HG02763 (cell line): ENCODE data around the gene ARHGAP24.

Source experiments
- ATAC-seq: cut with Tn5 transposase; IDR thresholded peaks from one replicate; pipeline ENCODE4 v1.9.1; 2021; ENCODE audit warnings: mild to moderate bottlenecking, moderate library complexity; ENCODE audit not compliant: unreplicated experiment

The ARHGAP24 gene

GRCh38 chr4:85474818-85475630, at the start of gene ARHGAP24:
ARHGAP24 (plus strand) TSS chr4:85475150.
- ATAC-seq: peak; percentile 91

GRCh38 chr4:85426366-85426765, 48.6 kb upstream of the ARHGAP24 start:
- ATAC-seq: no peak

GRCh38 chr4:85427123-85427522, 47.8 kb upstream of the ARHGAP24 start:
- no peak for ATAC-seq

- ATAC-seq: no peak
These were observed 44.7 kb upstream of the ARHGAP24 start for GRCh38 chr4:85430226-85430625.

- no peak for ATAC-seq
These were observed 44.3 kb upstream of the ARHGAP24 start for GRCh38 chr4:85430697-85431096.

GRCh38 chr4:85431156-85431555, 43.8 kb upstream of the ARHGAP24 start:
- ATAC-seq: no peak

GRCh38 chr4:85431881-85432485, 43.0 kb upstream of the ARHGAP24 start:
- no peak for ATAC-seq

- no peak for ATAC-seq
These were observed 29.8 kb upstream of the ARHGAP24 start for GRCh38 chr4:85445050-85445639.

- no peak for ATAC-seq
These were observed 28.6 kb upstream of the ARHGAP24 start for GRCh38 chr4:85446141-85446861.

- peak; percentile 63 for ATAC-seq
These were observed 25.8 kb upstream of the ARHGAP24 start for GRCh38 chr4:85448906-85449890.

- ATAC-seq: no peak
These were observed 22.8 kb upstream of the ARHGAP24 start for GRCh38 chr4:85452058-85452731.

GRCh38 chr4:85455942-85456341, 19.0 kb upstream of the ARHGAP24 start:
- ATAC-seq: no peak

GRCh38 chr4:85457752-85458467, 17.0 kb upstream of the ARHGAP24 start:
- ATAC-seq: no peak

GRCh38 chr4:85459736-85460135, 15.2 kb upstream of the ARHGAP24 start:
- no peak for ATAC-seq

- no peak for ATAC-seq
These were observed 594 bp upstream of the ARHGAP24 start for GRCh38 chr4:85474356-85474755.

- no peak for ATAC-seq
These were observed 782 bp downstream of the ARHGAP24 start for GRCh38 chr4:85475631-85476233.

GRCh38 chr4:85476381-85476780, 1.4 kb downstream of the ARHGAP24 start:
- no peak for ATAC-seq

- no peak for ATAC-seq
These were observed 2.6 kb downstream of the ARHGAP24 start for GRCh38 chr4:85477534-85477933.

- ATAC-seq: no peak
These were observed 3.6 kb downstream of the ARHGAP24 start for GRCh38 chr4:85478576-85478975.
